Hematopoietic multipotent progenitor cell treated with erythropoietin and hydrocortisone succinate and interleukin-3 and kit ligand, for 6 days (in vitro differentiated cells): ENCODE results near the gene SLAIN1.

Experiments used
- DNase-seq: peaks from one replicate; pipeline ENCODE4 v3.0.0-alpha.2; 2015

The SLAIN1 gene

GRCh38 chr13:77715233-77715891 is 17.9 kb downstream of the SLAIN1 start:
- DNase-seq: no peak

GRCh38 chr13:77716692-77717091 is 19.2 kb downstream of the SLAIN1 start:
- no peak for DNase-seq

- DNase-seq: no peak
Measured at GRCh38 chr13:77717508-77717907, 20.0 kb downstream of the SLAIN1 start.

- DNase-seq: no peak
Measured at GRCh38 chr13:77719128-77719527, 21.6 kb downstream of the SLAIN1 start.

- no peak for DNase-seq
Measured at GRCh38 chr13:77720988-77721387, 23.5 kb downstream of the SLAIN1 start.

GRCh38 chr13:77724092-77724491 is 26.6 kb downstream of the SLAIN1 start:
- no peak for DNase-seq

- no peak for DNase-seq
Measured at GRCh38 chr13:77725071-77725470, 27.6 kb downstream of the SLAIN1 start.

- DNase-seq: peak; percentile 17
Measured at GRCh38 chr13:77728265-77729125, 31.0 kb downstream of the SLAIN1 start.

GRCh38 chr13:77729502-77730221 is 32.2 kb downstream of the SLAIN1 start:
- no peak for DNase-seq

- DNase-seq: no peak
Measured at GRCh38 chr13:77730572-77730971, 33.1 kb downstream of the SLAIN1 start.

GRCh38 chr13:77732287-77732686 is 34.8 kb downstream of the SLAIN1 start:
- DNase-seq: no peak

GRCh38 chr13:77733674-77734073 is 36.2 kb downstream of the SLAIN1 start:
- no peak for DNase-seq

GRCh38 chr13:77737583-77738200 is 40.2 kb downstream of the SLAIN1 start:
- DNase-seq: no peak

- no peak for DNase-seq
Measured at GRCh38 chr13:77740097-77740735, 42.7 kb downstream of the SLAIN1 start.

GRCh38 chr13:77740931-77741596 is 43.6 kb downstream of the SLAIN1 start:
- no peak for DNase-seq

- no peak for DNase-seq
Measured at GRCh38 chr13:77741597-77741972, 44.1 kb downstream of the SLAIN1 start.

GRCh38 chr13:77742801-77743200 is 45.3 kb downstream of the SLAIN1 start:
- no peak for DNase-seq

- no peak for DNase-seq
Measured at GRCh38 chr13:77745784-77746183, 48.3 kb downstream of the SLAIN1 start.

GRCh38 chr13:77749344-77749880 is 51.9 kb downstream of the SLAIN1 start:
- no peak for DNase-seq

- peak; percentile 86 for DNase-seq
Measured at GRCh38 chr13:77751513-77752456, 54.3 kb downstream of the SLAIN1 start.
